GM18517 (cell line): ENCODE measurements around the gene CNIH3.

Experiments used
- ATAC-seq: cut with Tn5 transposase; IDR thresholded peaks from one replicate; pipeline ENCODE4 v1.9.1; 2021; ENCODE audit warnings: mild to moderate bottlenecking, moderate library complexity; ENCODE audit not compliant: unreplicated experiment

The CNIH3 gene

GRCh38 chr1:224613486-224613885 is 2.6 kb upstream of the CNIH3 start:
- ATAC-seq, result no peak

GRCh38 chr1:224616756-224617409 is 766 bp downstream of the CNIH3 start:
- no peak for ATAC-seq

GRCh38 chr1:224617410-224618355 is 1.6 kb downstream of the CNIH3 start:
- no peak for ATAC-seq

- no peak for ATAC-seq
These were observed 3.1 kb downstream of the CNIH3 start for GRCh38 chr1:224619209-224619608.

- no peak for ATAC-seq
These were observed 4.0 kb downstream of the CNIH3 start for GRCh38 chr1:224620105-224620504.

- no peak for ATAC-seq
These were observed 5.9 kb downstream of the CNIH3 start for GRCh38 chr1:224621813-224622682.

GRCh38 chr1:224622831-224623230 is 6.7 kb downstream of the CNIH3 start:
- ATAC-seq, result no peak

GRCh38 chr1:224623310-224623714 is 7.2 kb downstream of the CNIH3 start:
- peak; percentile 22 for ATAC-seq

GRCh38 chr1:224623743-224624333 is 7.7 kb downstream of the CNIH3 start:
- peak; percentile 93 for ATAC-seq

- no peak for ATAC-seq
These were observed 8.3 kb downstream of the CNIH3 start for GRCh38 chr1:224624432-224624831.

GRCh38 chr1:224626042-224626441 is 9.9 kb downstream of the CNIH3 start:
- no peak for ATAC-seq

GRCh38 chr1:224629965-224630364 is 13.8 kb downstream of the CNIH3 start:
- no peak for ATAC-seq

GRCh38 chr1:224631462-224632115 is 15.5 kb downstream of the CNIH3 start:
- ATAC-seq, result no peak

GRCh38 chr1:224632381-224632871 is 16.3 kb downstream of the CNIH3 start:
- no peak for ATAC-seq

- ATAC-seq, result no peak
These were observed 16.8 kb downstream of the CNIH3 start for GRCh38 chr1:224632921-224633321.

- ATAC-seq, result no peak
These were observed 19.2 kb downstream of the CNIH3 start for GRCh38 chr1:224635356-224635755.

GRCh38 chr1:224637515-224637914 is 21.4 kb downstream of the CNIH3 start:
- no peak for ATAC-seq

- ATAC-seq, result no peak
These were observed 21.8 kb downstream of the CNIH3 start for GRCh38 chr1:224637936-224638335.

- ATAC-seq, result no peak
These were observed 23.4 kb downstream of the CNIH3 start for GRCh38 chr1:224639426-224639975.

GRCh38 chr1:224640018-224640417 is 23.9 kb downstream of the CNIH3 start:
- no peak for ATAC-seq
